Activated CD8-positive, alpha-beta T cell treated with anti-CD3 and anti-CD28 coated beads for 36 hours (primary cell): ENCODE results near the gene CCND2. TPM values are rescaled to one million over a fixed set of nuclear protein-coding genes. Genes with fewer than 3 reads are reported as not detected.

Experiments
- ATAC-seq: fragments of 200-7000 bp; cut with Tn5 transposase; one replicate; pipeline ENCODE4 v1.10.0; 2021; ENCODE audit warnings: mild to moderate bottlenecking, moderate library complexity
- CTCF ChIA-PET: fragments of 350-600 bp; sonication (Branson Sonifier 250); formaldehyde crosslinking; loops from one replicate; lab custom pipeline; 2021; ENCODE audit warnings: antibody characterized with exemption; lab: Charles Lee
- POLR2A ChIA-PET: fragments of 350-600 bp; sonication (Branson Sonifier 250); formaldehyde crosslinking; loops from one replicate; lab custom pipeline; 2021; ENCODE audit warnings: antibody characterized with exemption; lab: Charles Lee
- DNase-seq: peaks from one replicate; pipeline ENCODE4 v3.0.0-alpha.2; 2020
- H3K27ac Mint-ChIP-seq: one replicate; pipeline ENCODE4 v1.8.0; 2021; ENCODE audit warnings: mild to moderate bottlenecking, mixed read lengths
- H3K27me3 Mint-ChIP-seq: one replicate; pipeline ENCODE4 v1.8.0; 2021; ENCODE audit warnings: mixed read lengths
- H3K36me3 Mint-ChIP-seq: one replicate; pipeline ENCODE4 v1.8.0; 2021; ENCODE audit warnings: low read depth, mixed read lengths
- H3K4me1 Mint-ChIP-seq: one replicate; pipeline ENCODE4 v1.8.0; 2021; ENCODE audit warnings: low read depth, mixed read lengths
- H3K4me3 Mint-ChIP-seq: one replicate; pipeline ENCODE4 v1.8.0; 2021; ENCODE audit warnings: mild to moderate bottlenecking, moderate library complexity, mixed read lengths
- H3K9me3 Mint-ChIP-seq: one replicate; pipeline ENCODE4 v1.8.0; 2021; ENCODE audit warnings: mixed read lengths
- CTCF ChIP-seq: fragments of 200-600 bp; IDR thresholded peaks from one replicate; pipeline ENCODE4 v1.8.0; 2022; ENCODE audit warnings: antibody characterized with exemption, mild to moderate bottlenecking
- intact Hi-C: fragments of 100-400 bp; cut with micrococcal nuclease; formaldehyde crosslinking; loops from one replicate; pipeline ENCODE4 v1.10.0; 2022
- total RNA-seq, 2 experiments: library from RNA; stranded (reverse); gene quantifications; one replicate each; pipeline ENCODE4 v1.2.3, GENCODE V29; 2021

The CCND2 gene
- total RNA-seq, 2 experiments from 2014 or later = 617 to 639 TPM

- peak overlapping the region; percentile 100 for H3K27ac Mint-ChIP-seq
- ChIA-PET POLR2A (interaction anchor here (0.6 to 17.2 kb wide), 29 partner anchors 11 to 437 kb away, joined by 3 to 375 read pairs (median 4); no protein-coding TSS in a partner anchor), CTCF (interaction anchor here (0.7 to 1.7 kb wide), 6 partner anchors 20 to 283 kb away, joined by 3 to 9 read pairs (median 3); no protein-coding TSS in a partner anchor)
- intact Hi-C loops = loop anchor here (5.0 kb wide), 1 partner anchor 399 kb away; the partner anchor contains the start of gene PARP11
- DNase-seq = peak; percentile 66
- peaks cover 19% of the 10 kb centered on the region for H3K4me1 Mint-ChIP-seq
- H3K36me3 Mint-ChIP-seq = peaks cover 27% of the 10 kb centered on the region
- no peak for TF ChIP-seq CTCF
- ATAC-seq = no peak
- no peaks in the 10 kb centered on the region for H3K9me3 Mint-ChIP-seq
- no peaks in the 10 kb centered on the region for H3K27me3 Mint-ChIP-seq
- H3K4me3 Mint-ChIP-seq = peak overlapping the region; percentile 100
Measured at GRCh38 chr12:4270831-4271716, 2.5 kb upstream of the CCND2 start.

- intact Hi-C loops = loop anchor here (2.0 to 5.0 kb wide), 3 partner anchors 129 to 400 kb away; partner anchors contain the start of gene PARP11
- Mint-ChIP-seq H3K27me3 (no peaks in the 10 kb centered on the region), H3K9me3 (no peaks in the 10 kb centered on the region), H3K4me3 (peak overlapping the region; percentile 100), H3K36me3 (peaks cover 35% of the 10 kb centered on the region), H3K27ac (peak overlapping the region; percentile 100), H3K4me1 (peaks cover 18% of the 10 kb centered on the region)
- TF ChIP-seq CTCF = no peak
- CTCF ChIA-PET = interaction anchor here (0.9 to 1.7 kb wide), 5 partner anchors 21 to 283 kb away, joined by 3 to 9 read pairs (median 3); no protein-coding TSS in a partner anchor
- POLR2A ChIA-PET = interaction anchor here (0.7 to 17.2 kb wide), 25 partner anchors 9 to 438 kb away, joined by 3 to 375 read pairs (median 5); no protein-coding TSS in a partner anchor
- DNase-seq (peak; percentile 97), ATAC-seq (peak; percentile 60)
Measured at GRCh38 chr12:4271717-4272423, 1.7 kb upstream of the CCND2 start.

GRCh38 chr12:4272424-4273272 is 914 bp upstream of the CCND2 start:
- DNase-seq (peak; percentile 94), ATAC-seq (peak; percentile 14)
- intact Hi-C loops = loop anchor here (2.0 to 5.0 kb wide), 3 partner anchors 130 to 400 kb away; partner anchors contain the start of gene PARP11
- Mint-ChIP-seq H3K4me3 (peak overlapping the region; percentile 100), H3K9me3 (no peaks in the 10 kb centered on the region), H3K36me3 (peaks cover 43% of the 10 kb centered on the region), H3K27me3 (no peaks in the 10 kb centered on the region), H3K27ac (peak overlapping the region; percentile 100), H3K4me1 (peaks cover 17% of the 10 kb centered on the region)
- CTCF ChIA-PET = interaction anchor here (0.9 to 1.7 kb wide), 5 partner anchors 22 to 387 kb away, joined by 3 to 9 read pairs (median 4); no protein-coding TSS in a partner anchor
- no peak for TF ChIP-seq CTCF
- POLR2A ChIA-PET = interaction anchor here (0.6 to 17.2 kb wide), 32 partner anchors 8 to 439 kb away, joined by 3 to 375 read pairs (median 5); no protein-coding TSS in a partner anchor

- H3K27ac Mint-ChIP-seq = peak overlapping the region; percentile 100
- intact Hi-C loops = loop anchor here (2.0 to 5.0 kb wide), 3 partner anchors 130 to 401 kb away; partner anchors contain the start of gene PARP11
- peaks cover 17% of the 10 kb centered on the region for H3K4me1 Mint-ChIP-seq
- H3K36me3 Mint-ChIP-seq = peaks cover 49% of the 10 kb centered on the region
- H3K27me3 Mint-ChIP-seq = no peaks in the 10 kb centered on the region
- ChIA-PET CTCF (interaction anchor here (0.7 to 1.7 kb wide), 6 partner anchors 8 to 387 kb away, joined by 3 to 9 read pairs (median 4); no protein-coding TSS in a partner anchor), POLR2A (interaction anchor here (0.6 to 17.2 kb wide), 19 partner anchors 7 to 380 kb away, joined by 3 to 375 read pairs (median 5); no protein-coding TSS in a partner anchor)
- DNase-seq = no peak
- H3K4me3 Mint-ChIP-seq = peak overlapping the region; percentile 100
- H3K9me3 Mint-ChIP-seq = no peaks in the 10 kb centered on the region
- no peak for TF ChIP-seq CTCF
- ATAC-seq = peak; percentile 0
Measured at GRCh38 chr12:4273273-4273651, 300 bp upstream of the CCND2 start.
